B cell (primary cell): Measurements from ENCODE around the gene MAJIN.

Experiments
- EZH2 ChIP-seq: IDR thresholded peaks from 2 replicates; pipeline ENCODE4 v1.6.1; 2012; ENCODE audit warnings: borderline replicate concordance, low read depth, mild to moderate bottlenecking, moderate library complexity, low read length; ENCODE audit not compliant: insufficient read depth, poor library complexity, severe bottlenecking
- TF ChIP-seq, protein P1 (sequence below): fragments of 200-600 bp; IDR thresholded peaks from one replicate; pipeline ENCODE4 v1.8.0; 2022; ENCODE audit warnings: antibody characterized with exemption, mild to moderate bottlenecking

GRCh38 chr11:64929625-64930024 lies 42.3 kb downstream of the MAJIN start:
- TF ChIP-seq, protein P1, sequence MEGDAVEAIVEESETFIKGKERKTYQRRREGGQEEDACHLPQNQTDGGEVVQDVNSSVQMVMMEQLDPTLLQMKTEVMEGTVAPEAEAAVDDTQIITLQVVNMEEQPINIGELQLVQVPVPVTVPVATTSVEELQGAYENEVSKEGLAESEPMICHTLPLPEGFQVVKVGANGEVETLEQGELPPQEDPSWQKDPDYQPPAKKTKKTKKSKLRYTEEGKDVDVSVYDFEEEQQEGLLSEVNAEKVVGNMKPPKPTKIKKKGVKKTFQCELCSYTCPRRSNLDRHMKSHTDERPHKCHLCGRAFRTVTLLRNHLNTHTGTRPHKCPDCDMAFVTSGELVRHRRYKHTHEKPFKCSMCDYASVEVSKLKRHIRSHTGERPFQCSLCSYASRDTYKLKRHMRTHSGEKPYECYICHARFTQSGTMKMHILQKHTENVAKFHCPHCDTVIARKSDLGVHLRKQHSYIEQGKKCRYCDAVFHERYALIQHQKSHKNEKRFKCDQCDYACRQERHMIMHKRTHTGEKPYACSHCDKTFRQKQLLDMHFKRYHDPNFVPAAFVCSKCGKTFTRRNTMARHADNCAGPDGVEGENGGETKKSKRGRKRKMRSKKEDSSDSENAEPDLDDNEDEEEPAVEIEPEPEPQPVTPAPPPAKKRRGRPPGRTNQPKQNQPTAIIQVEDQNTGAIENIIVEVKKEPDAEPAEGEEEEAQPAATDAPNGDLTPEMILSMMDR: no peak
- no peak for TF ChIP-seq EZH2
